ENCODE measurements around the gene SLC17A3.

SLC17A3 gene

GRCh38 chr6:25835442-25836283 is 38.4 kb downstream of the SLC17A3 start:
- DNase-seq (ENCODE audit: low spot score): no peak

GRCh38 chr6:25834950-25835349 is 39.1 kb downstream of the SLC17A3 start:
- no peak for DNase-seq (ENCODE audit: low spot score)

- no peak for DNase-seq (ENCODE audit: low spot score)
Observed at GRCh38 chr6:25833136-25833535, 40.9 kb downstream of the SLC17A3 start.

- no peak for DNase-seq (ENCODE audit: low spot score)
Observed at GRCh38 chr6:25832670-25833069, 41.4 kb downstream of the SLC17A3 start.

- DNase-seq (ENCODE audit: low spot score): no peak
Observed at GRCh38 chr6:25832307-25832662, 41.8 kb downstream of the SLC17A3 start.

- DNase-seq (ENCODE audit: low spot score): no peak
Observed at GRCh38 chr6:25831532-25832306, 42.3 kb downstream of the SLC17A3 start, which contains the start of gene SLC17A1. SLC17A1 (minus strand) TSS chr6:25832052; CDS start chr6:25830557, 1,495 bp downstream.

- DNase-seq (ENCODE audit: low spot score): no peak
Observed at GRCh38 chr6:25830458-25830857, 43.6 kb downstream of the SLC17A3 start.

GRCh38 chr6:25829375-25829774 is 44.7 kb downstream of the SLC17A3 start:
- DNase-seq (ENCODE audit: low spot score): no peak

- DNase-seq (ENCODE audit: low spot score): no peak
Observed at GRCh38 chr6:25821341-25821740, 52.7 kb downstream of the SLC17A3 start.

GRCh38 chr6:25816252-25816651 is 57.8 kb downstream of the SLC17A3 start:
- no peak for DNase-seq (ENCODE audit: low spot score)

GRCh38 chr6:25815194-25815593 is 58.8 kb downstream of the SLC17A3 start:
- DNase-seq (ENCODE audit: low spot score): no peak

GRCh38 chr6:25804804-25805203 is 69.2 kb downstream of the SLC17A3 start:
- DNase-seq (ENCODE audit: low spot score): no peak

GRCh38 chr6:25801436-25801835 is 72.6 kb downstream of the SLC17A3 start:
- DNase-seq (ENCODE audit: low spot score): no peak
